ENCODE data around the gene SLX4.
A peak's percentile ranks its signal among the peaks of the same experiment; 100 is the strongest.

The SLX4 gene

GRCh38 chr16:3579776-3580175, 31.6 kb downstream of the SLX4 start:
- no peak for DNase-seq

DNA sequence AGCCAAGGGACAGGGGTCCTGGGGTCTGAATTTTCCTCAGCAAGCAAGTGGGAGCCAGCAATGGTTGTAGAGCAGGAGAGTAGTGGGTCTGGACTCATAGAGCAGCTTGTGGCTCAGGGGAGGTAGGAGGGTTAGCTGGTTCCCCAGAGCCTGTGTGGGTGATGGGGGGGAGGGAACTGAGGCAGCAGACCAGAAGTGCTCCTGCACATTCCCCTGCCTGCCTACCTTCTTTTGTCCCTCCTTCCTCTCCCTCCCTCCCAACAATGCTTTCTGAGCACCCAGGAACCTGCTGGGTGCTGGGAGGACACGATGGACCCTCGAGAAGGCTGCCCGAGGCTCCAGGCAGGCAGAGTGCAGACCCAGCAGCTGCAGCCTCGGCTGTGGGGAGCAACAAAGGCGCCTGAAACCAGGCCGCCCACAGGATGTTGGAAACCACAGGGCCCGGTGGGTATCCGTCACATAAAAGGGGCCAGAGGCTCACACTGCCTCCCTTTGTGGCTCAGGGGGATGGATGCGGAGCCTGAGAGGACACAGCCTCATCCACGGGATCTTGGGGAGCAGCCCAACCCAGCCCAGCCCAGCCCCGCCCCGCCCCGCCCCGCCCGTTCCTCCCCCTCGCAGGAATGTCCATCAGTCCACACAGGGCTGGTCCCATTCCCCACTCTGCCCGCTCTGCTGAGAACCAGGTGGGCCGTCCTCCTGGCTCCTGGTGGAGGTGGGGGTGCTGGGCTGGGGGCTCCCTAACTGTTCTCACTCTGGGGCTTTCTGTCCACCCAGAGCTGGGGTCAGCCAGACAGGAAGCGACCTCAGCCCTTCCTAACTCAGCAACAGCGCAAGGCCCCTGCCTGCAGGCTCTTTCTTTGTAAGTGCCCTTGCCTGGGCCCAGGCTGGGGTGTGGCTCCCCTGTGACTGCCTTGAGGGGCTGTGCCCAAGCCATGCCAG, 32.5 kb downstream of the SLX4 start:
- DNase-seq, result no peak

DNA sequence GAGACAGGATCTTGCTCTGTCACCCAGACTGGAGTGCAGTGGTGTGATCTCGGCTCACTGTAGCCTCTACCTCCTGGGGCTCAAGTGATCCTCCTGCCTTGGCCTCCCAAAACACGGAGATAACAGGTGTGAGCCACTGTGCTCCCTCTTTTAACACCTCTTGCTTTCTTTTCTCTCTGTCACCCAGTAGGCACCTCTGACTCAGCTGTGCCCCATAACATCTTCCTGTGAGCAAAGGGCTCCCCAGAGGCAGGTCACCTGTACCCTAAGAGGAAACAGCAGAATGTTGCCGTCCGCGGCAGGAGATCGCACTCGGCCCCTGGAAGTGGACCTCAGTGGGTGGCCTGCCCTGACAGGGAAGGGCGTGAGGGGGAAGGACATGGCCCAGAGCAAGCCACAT, 33.3 kb downstream of the SLX4 start:
- no peak for DNase-seq

- no peak for DNase-seq
Observed at GRCh38 chr16:3577302-3577752, 34.1 kb downstream of the SLX4 start, which contains the start of gene NLRC3. Gene NLRC3, minus strand, starts transcription at chr16:3577403. Its CDS starts 12,367 bp downstream, at chr16:3565036.

DNA sequence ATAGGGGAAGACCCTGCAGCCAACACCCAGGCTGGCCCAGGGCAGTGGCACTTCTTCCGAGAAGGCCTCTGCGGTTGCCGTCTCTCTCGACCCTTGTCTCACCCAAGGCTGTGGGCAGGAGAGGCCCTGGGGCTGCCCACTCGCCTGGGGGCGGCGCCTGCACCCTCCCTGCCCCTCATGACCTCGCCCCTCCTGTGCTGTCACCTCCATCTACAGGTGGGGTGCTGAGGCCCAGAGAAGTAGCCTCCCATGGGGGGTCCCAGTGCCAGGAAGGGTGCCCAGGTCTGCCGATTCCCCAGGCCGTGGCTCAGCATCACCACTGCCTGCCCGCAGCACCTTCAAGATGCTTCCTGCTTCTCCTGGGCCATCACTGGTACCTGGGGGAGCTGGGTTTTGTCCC, 35.2 kb downstream of the SLX4 start:
- DNase-seq, result no peak

GRCh38 chr16:3575491-3575890, 35.9 kb downstream of the SLX4 start:
- DNase-seq, result no peak

- no peak for DNase-seq
Observed at GRCh38 chr16:3574195-3574594, 37.2 kb downstream of the SLX4 start.

DNA sequence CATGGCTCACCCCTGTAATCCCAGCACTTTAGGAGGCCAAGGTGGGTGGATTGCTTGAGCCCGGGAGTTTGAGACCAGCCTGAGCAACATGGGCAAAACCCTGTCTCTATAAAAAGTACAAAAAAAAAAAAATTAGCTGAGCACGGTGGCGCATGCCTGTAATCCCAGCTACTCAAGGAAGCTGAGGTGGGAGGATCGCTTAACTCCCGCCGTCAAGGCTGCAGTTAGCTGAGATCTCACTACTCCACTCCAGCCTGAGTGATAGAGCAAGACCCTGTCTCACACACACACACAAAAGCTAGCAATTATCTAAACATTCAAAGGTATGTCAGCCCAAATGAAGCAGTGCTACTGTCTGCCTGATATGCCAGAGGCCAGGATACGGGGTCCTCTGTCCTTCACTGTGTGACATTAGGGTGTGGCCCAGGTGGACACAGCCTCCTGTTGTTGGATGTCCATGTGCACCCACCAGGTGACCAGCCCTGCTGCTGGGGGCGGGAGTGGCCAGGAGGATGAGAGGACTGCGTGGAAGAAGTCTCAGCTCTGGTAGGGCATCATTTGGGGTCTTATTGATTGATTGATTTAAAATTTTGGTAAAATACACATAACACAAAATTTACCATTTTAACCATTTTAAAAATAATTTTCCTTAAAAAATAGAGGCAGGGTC, 38.1 kb downstream of the SLX4 start:
- DNase-seq, result no peak

DNA sequence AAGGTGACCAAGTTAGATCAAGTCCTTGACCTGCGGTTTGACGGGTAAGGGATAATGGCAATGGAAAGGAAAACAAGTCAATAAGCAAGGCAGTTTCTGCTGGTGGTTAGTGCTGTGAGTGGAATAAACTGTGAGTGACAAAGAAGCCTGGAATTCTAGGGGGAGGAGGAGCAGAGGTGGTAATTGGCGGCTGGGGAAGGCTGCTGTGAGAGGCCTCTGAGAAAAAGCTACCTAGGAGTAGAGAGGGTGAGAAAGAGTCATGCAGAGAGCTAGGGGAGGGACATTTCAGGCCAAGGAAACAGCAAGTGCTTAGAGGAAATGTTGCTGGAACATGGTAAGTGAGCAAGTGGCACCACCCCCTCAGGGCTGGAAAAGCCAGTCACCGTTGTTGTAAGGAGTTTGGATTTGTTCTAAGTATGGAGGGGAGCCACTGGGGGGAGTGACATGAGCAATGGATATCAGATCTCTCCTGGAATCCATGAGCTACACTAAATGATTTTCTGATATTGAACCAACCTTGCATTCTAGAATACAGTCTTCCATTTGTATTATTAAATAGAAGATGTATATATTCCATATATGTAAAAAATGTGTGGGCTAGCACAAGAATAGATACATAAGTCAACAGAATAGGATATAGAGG, 40.9 kb downstream of the SLX4 start:
- no peak for DNase-seq

GRCh38 chr16:3569851-3570250, 41.6 kb downstream of the SLX4 start:
- no peak for DNase-seq

DNA sequence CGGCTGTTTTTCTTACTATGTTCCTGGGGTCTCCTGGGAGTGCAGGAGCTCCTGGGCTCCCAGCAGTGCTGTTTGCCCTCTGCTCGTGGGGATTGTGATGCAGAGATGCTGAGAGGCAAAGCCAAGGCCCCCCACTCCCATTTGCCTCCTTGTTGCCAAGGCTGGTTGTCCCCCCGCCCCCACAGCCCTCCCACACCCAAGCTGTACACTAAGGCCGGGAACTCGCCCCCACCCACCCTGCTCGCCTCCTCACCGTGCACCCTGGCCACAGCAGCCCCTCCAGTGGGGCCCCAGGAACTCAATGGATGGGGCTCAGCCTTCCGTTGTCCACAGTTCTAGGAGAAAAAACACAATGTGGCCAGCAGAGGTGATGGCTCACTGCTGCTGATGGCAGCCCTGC, 44.4 kb downstream of the SLX4 start:
- no peak for DNase-seq

GRCh38 chr16:3564889-3565141, 46.6 kb downstream of the SLX4 start:
- no peak for DNase-seq

DNA sequence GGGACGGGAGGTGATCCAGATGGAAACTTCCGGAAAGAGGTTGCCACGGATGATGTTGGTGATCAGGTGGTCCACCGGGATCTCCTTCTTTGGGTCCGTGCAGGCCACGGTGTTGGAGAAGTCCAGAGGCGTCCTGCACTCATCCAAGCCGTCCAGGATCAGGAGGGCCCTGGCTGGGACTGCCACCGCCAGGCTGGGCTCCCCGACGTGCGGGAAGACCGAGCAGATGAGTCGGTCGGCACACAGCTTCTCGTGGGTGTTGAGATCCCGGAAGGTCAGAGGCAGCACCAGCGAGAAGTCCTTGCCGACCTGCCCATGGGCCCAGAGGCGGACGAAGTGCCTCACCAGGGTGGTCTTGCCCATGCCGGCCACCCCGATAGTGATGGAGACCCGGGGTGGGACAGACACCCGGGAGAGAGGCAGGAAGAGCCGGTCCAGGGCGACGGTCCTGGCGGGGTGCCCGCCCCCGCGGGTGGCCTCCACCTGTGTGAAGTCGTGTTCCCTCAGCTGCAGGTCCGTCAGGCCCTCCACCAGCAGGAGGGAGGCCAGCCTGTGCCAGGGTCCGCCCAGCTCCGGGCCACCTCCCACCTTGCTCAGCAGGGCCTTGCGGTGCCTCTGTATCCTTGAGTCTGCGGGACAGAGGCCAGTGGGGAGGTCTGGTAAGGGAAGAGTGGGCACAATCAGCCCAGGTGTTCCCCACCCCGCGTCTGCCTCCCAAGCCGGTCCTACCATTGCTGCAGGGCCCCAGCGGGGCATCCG, 47.1 kb downstream of the SLX4 start:
- no peak for DNase-seq

GRCh38 chr16:3562914-3563480, 48.4 kb downstream of the SLX4 start:
- DNase-seq, result no peak

GRCh38 chr16:3561626-3562025, 49.8 kb downstream of the SLX4 start:
- DNase-seq, result no peak

DNA sequence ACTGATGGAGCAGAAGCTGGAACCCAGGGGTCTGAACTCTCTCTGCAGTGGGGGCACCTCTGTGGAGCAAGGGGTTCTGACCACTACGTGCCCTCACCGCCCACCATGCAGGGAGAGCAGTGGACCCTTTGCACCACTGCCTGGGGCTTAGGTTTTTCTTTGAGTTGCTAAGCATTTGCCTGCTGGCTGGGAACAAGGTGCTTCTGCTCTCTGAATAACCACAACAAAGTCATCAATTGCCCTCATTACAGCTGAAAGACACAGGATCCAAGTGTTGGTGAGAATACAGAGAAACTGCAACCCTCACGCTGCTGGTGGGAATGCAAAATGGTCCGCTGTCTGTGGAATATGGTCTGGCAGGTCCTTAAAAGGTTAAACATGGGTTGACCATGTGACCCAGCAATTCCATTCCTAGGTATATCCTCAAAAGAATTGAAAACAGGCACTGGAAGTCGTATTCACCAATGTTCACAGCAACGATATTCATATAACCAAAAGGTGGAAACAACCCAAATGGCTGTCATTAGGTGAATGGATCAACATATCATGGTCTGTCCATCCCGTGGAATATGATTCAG, 57.0 kb downstream of the SLX4 start:
- no peak for DNase-seq

- peak; percentile 32 for DNase-seq
Observed at GRCh38 chr16:3553138-3553923, 58.1 kb downstream of the SLX4 start.

- DNase-seq, result no peak
Observed at GRCh38 chr16:3550851-3551847, 60.3 kb downstream of the SLX4 start.

GRCh38 chr16:3549906-3550305, 61.5 kb downstream of the SLX4 start:
- no peak for DNase-seq

GRCh38 chr16:3548859-3549258, 62.5 kb downstream of the SLX4 start:
- DNase-seq, result no peak
